Measurements from ENCODE around the gene SCN10A.

GRCh38 chr3:38655708-38656300 is 160.2 kb downstream of the SCN10A start:
- TF ChIP-seq GATA2 (IDR thresholded peaks at IDR 0.05; ENCODE audit: low read depth, low read length) (no peak), GATA3 (IDR thresholded peaks at IDR 0.05; ENCODE audit: low read depth, low read length) (no peak)

All from SH-SY5Y (cell line).